Measurements from ENCODE around the gene AKR1C2.
"Not testable (repeated sequence)": the region's sequence is repeated elsewhere in the genome, so short reads cannot be mapped to it uniquely, and the experiment has no call there.

AKR1C2 gene

DNA sequence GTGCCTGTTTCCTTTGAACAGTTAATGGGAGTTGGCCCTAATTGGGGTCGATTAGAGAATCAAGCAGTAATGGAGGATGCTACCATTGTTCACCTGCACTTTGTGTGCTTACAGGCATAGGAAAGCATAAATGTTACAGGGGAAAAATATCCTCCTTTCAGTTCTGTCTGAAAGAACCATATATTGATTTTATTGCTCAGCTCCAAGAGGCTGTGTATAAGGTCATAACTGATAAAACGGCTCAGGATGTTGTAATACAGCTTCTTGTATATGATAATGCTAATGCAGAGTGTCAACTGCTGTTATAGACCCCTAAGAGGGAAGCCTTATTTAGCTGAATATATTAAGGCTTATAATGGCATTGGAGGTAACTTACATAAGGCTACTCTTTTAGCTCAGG is 32.9 kb upstream of the AKR1C2 start:
- TF ChIP-seq, protein P1, sequence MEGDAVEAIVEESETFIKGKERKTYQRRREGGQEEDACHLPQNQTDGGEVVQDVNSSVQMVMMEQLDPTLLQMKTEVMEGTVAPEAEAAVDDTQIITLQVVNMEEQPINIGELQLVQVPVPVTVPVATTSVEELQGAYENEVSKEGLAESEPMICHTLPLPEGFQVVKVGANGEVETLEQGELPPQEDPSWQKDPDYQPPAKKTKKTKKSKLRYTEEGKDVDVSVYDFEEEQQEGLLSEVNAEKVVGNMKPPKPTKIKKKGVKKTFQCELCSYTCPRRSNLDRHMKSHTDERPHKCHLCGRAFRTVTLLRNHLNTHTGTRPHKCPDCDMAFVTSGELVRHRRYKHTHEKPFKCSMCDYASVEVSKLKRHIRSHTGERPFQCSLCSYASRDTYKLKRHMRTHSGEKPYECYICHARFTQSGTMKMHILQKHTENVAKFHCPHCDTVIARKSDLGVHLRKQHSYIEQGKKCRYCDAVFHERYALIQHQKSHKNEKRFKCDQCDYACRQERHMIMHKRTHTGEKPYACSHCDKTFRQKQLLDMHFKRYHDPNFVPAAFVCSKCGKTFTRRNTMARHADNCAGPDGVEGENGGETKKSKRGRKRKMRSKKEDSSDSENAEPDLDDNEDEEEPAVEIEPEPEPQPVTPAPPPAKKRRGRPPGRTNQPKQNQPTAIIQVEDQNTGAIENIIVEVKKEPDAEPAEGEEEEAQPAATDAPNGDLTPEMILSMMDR (conservative IDR thresholded peaks at IDR 0.05; ENCODE audit: low read length): no peak
- no peak for TF ChIP-seq EZH2phosphoT487 (IDR thresholded peaks at IDR 0.05; ENCODE audit: borderline replicate concordance)
- H3K36me3 ChIP-seq (ENCODE audit: insufficient read depth, low read length): no peaks in the 10 kb centered on the region
- no peak overlapping the region for H3K4me2 ChIP-seq (ENCODE audit: low read depth, low read length, poor library complexity, severe bottlenecking)
- no peaks in the 10 kb centered on the region for H3K9me2 ChIP-seq (replicated peaks; ENCODE audit: low read depth, low read length)
- H3F3A ChIP-seq (ENCODE audit: low read depth): no peaks in the 10 kb centered on the region
- H3K9ac ChIP-seq (ENCODE audit: low read depth, low read length, poor library complexity, severe bottlenecking): no peak overlapping the region
- H3K4me3 ChIP-seq (ENCODE audit: low read length, poor library complexity, severe bottlenecking): no peak overlapping the region
- H3K4me1 ChIP-seq (ENCODE audit: insufficient read depth, low read length, poor library complexity, severe bottlenecking): peaks cover 3% of the 10 kb centered on the region
- peaks cover 4% of the 10 kb centered on the region; the same call in 1 of the 2 replicates for H3K9me3 ChIP-seq (ENCODE audit: insufficient read depth, low read depth, low read length)
- no peaks in the 10 kb centered on the region for H3K27me3 ChIP-seq (ENCODE audit: insufficient read depth, low read length, poor library complexity, severe bottlenecking)
- H3K79me2 ChIP-seq (ENCODE audit: insufficient read depth, low read length): no peaks in the 10 kb centered on the region
- no peaks in the 10 kb centered on the region for H4K20me1 ChIP-seq (ENCODE audit: insufficient read depth, low read length, poor library complexity, severe bottlenecking)
- H2AFZ ChIP-seq (ENCODE audit: low read length): no peak overlapping the region

DNA sequence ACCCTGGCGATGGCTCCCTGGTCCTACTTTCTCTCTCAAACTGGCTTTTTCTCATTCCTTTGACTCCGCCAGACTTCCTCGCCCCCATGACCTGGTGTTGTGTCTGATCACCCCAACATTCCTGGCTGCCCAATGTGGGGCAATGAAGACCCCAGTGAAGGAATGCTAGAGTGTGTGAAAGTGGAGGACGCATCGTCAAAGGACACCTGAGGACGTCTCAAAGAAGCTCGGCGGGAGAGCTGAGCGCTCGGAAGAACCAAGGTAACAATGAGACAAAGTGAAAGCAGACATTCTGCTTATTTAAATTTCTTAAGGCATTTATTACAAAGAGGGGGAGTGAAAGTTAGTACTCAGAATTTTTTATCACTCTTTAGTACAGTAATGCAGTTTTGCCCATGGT is 31.7 kb upstream of the AKR1C2 start:
- H3K9me2 ChIP-seq (replicated peaks; ENCODE audit: low read depth, low read length): no peaks in the 10 kb centered on the region
- no peak overlapping the region for H3K4me3 ChIP-seq (ENCODE audit: low read length, poor library complexity, severe bottlenecking)
- H4K20me1 ChIP-seq (ENCODE audit: insufficient read depth, low read length, poor library complexity, severe bottlenecking): no peaks in the 10 kb centered on the region
- H3K27me3 ChIP-seq (ENCODE audit: insufficient read depth, low read length, poor library complexity, severe bottlenecking): no peaks in the 10 kb centered on the region
- H3K4me1 ChIP-seq (ENCODE audit: insufficient read depth, low read length, poor library complexity, severe bottlenecking): no peaks in the 10 kb centered on the region
- peaks cover 14% of the 10 kb centered on the region; the same call in 1 of the 2 replicates for H3K9me3 ChIP-seq (ENCODE audit: insufficient read depth, low read depth, low read length)
- H3K79me2 ChIP-seq (ENCODE audit: insufficient read depth, low read length): no peaks in the 10 kb centered on the region
- no peak overlapping the region for H3K4me2 ChIP-seq (ENCODE audit: low read depth, low read length, poor library complexity, severe bottlenecking)
- TF ChIP-seq, protein P1 (conservative IDR thresholded peaks at IDR 0.05; ENCODE audit: low read length): no peak
- TF ChIP-seq EZH2phosphoT487 (IDR thresholded peaks at IDR 0.05; ENCODE audit: borderline replicate concordance): no peak
- H2AFZ ChIP-seq (ENCODE audit: low read length): no peak overlapping the region
- H3K9ac ChIP-seq (ENCODE audit: low read depth, low read length, poor library complexity, severe bottlenecking): no peak overlapping the region
- H3F3A ChIP-seq (ENCODE audit: low read depth): no peaks in the 10 kb centered on the region
- no peaks in the 10 kb centered on the region for H3K36me3 ChIP-seq (ENCODE audit: insufficient read depth, low read length)

DNA sequence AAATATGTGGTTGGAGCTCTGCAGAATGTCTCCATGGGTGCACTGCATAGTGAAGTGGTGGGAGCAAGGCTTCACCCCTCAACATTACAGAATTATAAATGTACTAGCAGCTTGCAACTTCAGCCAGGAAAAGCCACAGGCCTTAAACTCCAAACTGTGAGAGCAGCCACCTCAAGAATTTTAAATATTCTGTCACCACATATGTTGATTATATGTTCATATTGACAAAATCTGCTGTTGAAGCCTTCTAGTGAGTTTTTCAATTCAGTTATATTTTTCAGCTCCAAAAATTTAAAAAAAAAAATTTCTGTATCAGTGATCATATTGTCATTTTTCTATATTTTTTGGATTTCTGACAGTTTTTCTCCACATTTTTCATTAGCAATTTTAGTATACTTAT is 30.9 kb upstream of the AKR1C2 start:
- no peak overlapping the region for H3K4me3 ChIP-seq (ENCODE audit: low read length, poor library complexity, severe bottlenecking)
- H2AFZ ChIP-seq (ENCODE audit: low read length): no peak overlapping the region
- H3K9ac ChIP-seq (ENCODE audit: low read depth, low read length, poor library complexity, severe bottlenecking): no peak overlapping the region
- H3K9me2 ChIP-seq (replicated peaks; ENCODE audit: low read depth, low read length): no peaks in the 10 kb centered on the region
- H3K36me3 ChIP-seq (ENCODE audit: insufficient read depth, low read length): no peaks in the 10 kb centered on the region
- H4K20me1 ChIP-seq (ENCODE audit: insufficient read depth, low read length, poor library complexity, severe bottlenecking): no peaks in the 10 kb centered on the region
- no peak for TF ChIP-seq EZH2phosphoT487 (IDR thresholded peaks at IDR 0.05; ENCODE audit: borderline replicate concordance)
- H3K27me3 ChIP-seq (ENCODE audit: insufficient read depth, low read length, poor library complexity, severe bottlenecking): no peaks in the 10 kb centered on the region
- no peak overlapping the region for H3K4me2 ChIP-seq (ENCODE audit: low read depth, low read length, poor library complexity, severe bottlenecking)
- no peaks in the 10 kb centered on the region for H3F3A ChIP-seq (ENCODE audit: low read depth)
- H3K9me3 ChIP-seq (ENCODE audit: insufficient read depth, low read depth, low read length): peaks cover 16% of the 10 kb centered on the region; the same call in 1 of the 2 replicates
- H3K4me1 ChIP-seq (ENCODE audit: insufficient read depth, low read length, poor library complexity, severe bottlenecking): no peaks in the 10 kb centered on the region
- no peaks in the 10 kb centered on the region for H3K79me2 ChIP-seq (ENCODE audit: insufficient read depth, low read length)

DNA sequence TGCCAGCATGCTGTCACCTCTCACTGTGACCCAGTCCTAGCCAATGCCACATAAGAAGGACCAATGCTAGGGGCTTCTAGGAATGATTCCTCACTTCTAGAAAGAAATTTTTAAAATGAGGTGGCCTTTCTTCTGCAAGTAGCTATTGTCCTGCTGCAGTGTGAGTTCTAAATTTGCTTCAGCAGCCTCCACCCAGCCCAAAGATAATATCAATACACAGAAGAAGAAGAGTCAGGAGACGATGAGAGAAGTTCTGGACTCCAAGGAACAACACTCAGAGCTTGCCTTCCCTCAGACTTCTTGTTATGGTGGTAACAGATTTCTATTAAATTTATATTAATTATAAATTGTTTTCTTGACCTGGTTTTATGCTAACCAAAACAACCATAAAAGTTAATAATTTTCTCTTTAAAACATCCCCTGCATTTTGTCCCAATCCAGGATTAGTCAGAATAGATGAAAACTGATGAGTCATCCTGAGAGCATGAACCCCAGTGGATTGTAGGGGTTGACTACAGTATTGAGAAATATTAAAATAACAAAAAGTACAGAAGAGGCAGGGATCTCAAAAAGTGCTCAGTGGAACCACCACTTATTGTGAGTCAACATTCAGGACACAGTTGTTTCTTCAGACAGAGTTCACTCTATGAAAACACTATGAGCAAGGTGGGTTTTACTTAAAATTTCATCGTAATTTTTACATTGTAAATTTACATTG is 29.6 kb upstream of the AKR1C2 start:
- H4K20me1 ChIP-seq (ENCODE audit: insufficient read depth, low read length, poor library complexity, severe bottlenecking): no peaks in the 10 kb centered on the region
- H3K9me3 ChIP-seq (ENCODE audit: insufficient read depth, low read depth, low read length): peaks cover 16% of the 10 kb centered on the region; the same call in 1 of the 2 replicates
- H3K9ac ChIP-seq (ENCODE audit: low read depth, low read length, poor library complexity, severe bottlenecking): no peak overlapping the region
- H3K27me3 ChIP-seq (ENCODE audit: insufficient read depth, low read length, poor library complexity, severe bottlenecking): no peaks in the 10 kb centered on the region
- H3F3A ChIP-seq (ENCODE audit: low read depth): no peaks in the 10 kb centered on the region
- H3K79me2 ChIP-seq (ENCODE audit: insufficient read depth, low read length): no peaks in the 10 kb centered on the region
- no peaks in the 10 kb centered on the region for H3K9me2 ChIP-seq (replicated peaks; ENCODE audit: low read depth, low read length)
- H3K4me1 ChIP-seq (ENCODE audit: insufficient read depth, low read length, poor library complexity, severe bottlenecking): no peaks in the 10 kb centered on the region
- TF ChIP-seq, protein P1 (conservative IDR thresholded peaks at IDR 0.05; ENCODE audit: low read length): no peak
- TF ChIP-seq EZH2phosphoT487 (IDR thresholded peaks at IDR 0.05; ENCODE audit: borderline replicate concordance): no peak
- no peak overlapping the region for H3K4me3 ChIP-seq (ENCODE audit: low read length, poor library complexity, severe bottlenecking)
- no peak overlapping the region for H3K4me2 ChIP-seq (ENCODE audit: low read depth, low read length, poor library complexity, severe bottlenecking)
- H3K36me3 ChIP-seq (ENCODE audit: insufficient read depth, low read length): no peaks in the 10 kb centered on the region
- H2AFZ ChIP-seq (ENCODE audit: low read length): no peak overlapping the region

DNA sequence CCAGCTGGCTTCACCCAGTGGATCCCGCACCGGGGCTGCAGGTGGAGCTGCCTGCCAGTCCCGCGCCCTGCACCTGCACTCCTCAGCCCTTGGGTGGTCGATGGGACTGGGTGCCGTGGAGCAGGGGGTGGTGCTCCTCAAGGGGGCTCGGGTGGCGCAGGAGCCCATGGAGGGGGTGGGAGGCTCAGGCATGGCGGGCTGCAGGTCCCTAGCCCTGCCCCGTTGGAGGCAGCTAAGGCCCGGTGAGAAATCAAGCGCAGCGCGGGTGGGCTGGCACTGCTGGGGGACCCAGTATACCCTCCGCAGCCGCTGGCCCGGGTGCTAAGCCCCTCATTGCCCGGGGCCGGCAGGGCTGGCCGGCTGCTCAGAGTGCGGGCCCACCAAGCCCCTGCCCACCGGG is 28.8 kb upstream of the AKR1C2 start:
- H3K27me3 ChIP-seq (ENCODE audit: insufficient read depth, low read length, poor library complexity, severe bottlenecking); H3K4me2 ChIP-seq (ENCODE audit: low read depth, low read length, poor library complexity, severe bottlenecking); H3K9me2 ChIP-seq (replicated peaks; ENCODE audit: low read depth, low read length); H3F3A ChIP-seq (ENCODE audit: low read depth); H3K4me1 ChIP-seq (ENCODE audit: insufficient read depth, low read length, poor library complexity, severe bottlenecking); H2AFZ ChIP-seq (ENCODE audit: low read length); H3K4me3 ChIP-seq (ENCODE audit: low read length, poor library complexity, severe bottlenecking); H3K9ac ChIP-seq (ENCODE audit: low read depth, low read length, poor library complexity, severe bottlenecking); H4K20me1 ChIP-seq (ENCODE audit: insufficient read depth, low read length, poor library complexity, severe bottlenecking); H3K79me2 ChIP-seq (ENCODE audit: insufficient read depth, low read length); H3K36me3 ChIP-seq (ENCODE audit: insufficient read depth, low read length): not testable (repeated sequence)
- H3K9me3 ChIP-seq (ENCODE audit: insufficient read depth, low read depth, low read length): peaks cover 16% of the 10 kb centered on the region; the same call in 1 of the 2 replicates
